Ectodermal cell (in vitro differentiated cells): ENCODE data around the gene SERINC2.

Source experiments
- H3K27ac ChIP-seq: 2 replicates; pipeline ENCODE4 v1.7.0; 2013; ENCODE audit warnings: mild to moderate bottlenecking, low read depth, low read length; ENCODE audit not compliant: insufficient read depth, poor library complexity, severe bottlenecking
- H3K27me3 ChIP-seq: 2 replicates; pipeline ENCODE4 v1.7.0; 2013; ENCODE audit warnings: mild to moderate bottlenecking, low read length; ENCODE audit not compliant: insufficient read depth, control insufficient read depth, poor library complexity, severe bottlenecking
- H3K36me3 ChIP-seq: one replicate; pipeline ENCODE4 v1.7.0; 2013; ENCODE audit warnings: low read length; ENCODE audit not compliant: control insufficient read depth, insufficient read depth
- H3K4me1 ChIP-seq: one replicate; pipeline ENCODE4 v1.7.0; 2013; ENCODE audit warnings: low read length; ENCODE audit not compliant: control insufficient read depth, insufficient read depth
- H3K4me3 ChIP-seq: 2 replicates; pipeline ENCODE4 v1.7.0; 2013; ENCODE audit warnings: low read depth, low read length, control low read depth; ENCODE audit not compliant: insufficient read depth
- H3K9me3 ChIP-seq: 2 replicates; pipeline ENCODE4 v1.7.0; 2013; ENCODE audit warnings: mild to moderate bottlenecking, low read length, moderate library complexity; ENCODE audit not compliant: control insufficient read depth
- WGBS, 2 experiments: methylation state at CpG; one replicate each; pipeline ENCODE4 v1.1.7; 2013; ENCODE audit warnings: missing lambda C conversion rate in 2 of 2; 5-methylcytosine and 5-hydroxymethylcytosine counted together

Gene SERINC2

GRCh38 chr1:31413405-31414001 is 490 bp downstream of the SERINC2 start:
- Histone ChIP-seq H3K4me1 (peaks cover 19% of the 10 kb centered on the region), H3K27ac (no peak overlapping the region), H3K4me3 (peak overlapping the region; percentile 81), H3K27me3 (peaks cover 27% of the 10 kb centered on the region), H3K36me3 (no peaks in the 10 kb centered on the region), H3K9me3 (no peaks in the 10 kb centered on the region)
- 0% methylated on average over 54 of the region's 54 CpGs for WGBS, 2 experiments

- H3K36me3 ChIP-seq, result no peaks in the 10 kb centered on the region
- peaks cover 27% of the 10 kb centered on the region for H3K27me3 ChIP-seq
- 94 to 95% methylated on average over 4 of the region's 4 CpGs for WGBS, 2 experiments
- no peak overlapping the region for H3K27ac ChIP-seq
- peaks cover 19% of the 10 kb centered on the region for H3K4me1 ChIP-seq
- no peaks in the 10 kb centered on the region for H3K9me3 ChIP-seq
- H3K4me3 ChIP-seq, result peak overlapping the region; percentile 81
These were observed 2.0 kb downstream of the SERINC2 start for GRCh38 chr1:31414980-31415370.

GRCh38 chr1:31415658-31416057 is 2.6 kb downstream of the SERINC2 start:
- Histone ChIP-seq H3K4me3 (no peak overlapping the region), H3K27ac (no peak overlapping the region)

GRCh38 chr1:31416101-31416736 is 3.2 kb downstream of the SERINC2 start:
- H3K27me3 ChIP-seq, result peaks cover 26% of the 10 kb centered on the region
- no peaks in the 10 kb centered on the region for H3K36me3 ChIP-seq
- H3K4me3 ChIP-seq, result no peak overlapping the region
- no peaks in the 10 kb centered on the region for H3K9me3 ChIP-seq
- H3K27ac ChIP-seq, result no peak overlapping the region
- WGBS, 2 experiments, result 76 to 77% methylated on average over 6 to 7 of the region's 7 CpGs
- peaks cover 22% of the 10 kb centered on the region for H3K4me1 ChIP-seq

More at GRCh38 chr1:31415658-31416057, 2.6 kb downstream of the SERINC2 start:
- 87 to 97% methylated on average over 2 of the region's 2 CpGs for WGBS, 2 experiments
- no peaks in the 10 kb centered on the region for H3K9me3 ChIP-seq
- H3K27me3 ChIP-seq, result peaks cover 27% of the 10 kb centered on the region
- peaks cover 19% of the 10 kb centered on the region for H3K4me1 ChIP-seq
- no peaks in the 10 kb centered on the region for H3K36me3 ChIP-seq

- peaks cover 17% of the 10 kb centered on the region for H3K27me3 ChIP-seq
- H3K27ac ChIP-seq, result no peak overlapping the region
- peaks cover 24% of the 10 kb centered on the region for H3K4me1 ChIP-seq
- 81 to 85% methylated on average over 3 of the region's 3 CpGs for WGBS, 2 experiments
- H3K36me3 ChIP-seq, result no peaks in the 10 kb centered on the region
- H3K9me3 ChIP-seq, result no peaks in the 10 kb centered on the region
- no peak overlapping the region for H3K4me3 ChIP-seq
These were observed 4.1 kb downstream of the SERINC2 start for GRCh38 chr1:31417148-31417547.

- H3K9me3 ChIP-seq, result no peaks in the 10 kb centered on the region
- 91 to 93% methylated on average over 4 of the region's 4 CpGs for WGBS, 2 experiments
- H3K4me3 ChIP-seq, result no peak overlapping the region
- H3K27me3 ChIP-seq, result peaks cover 1% of the 10 kb centered on the region
- H3K27ac ChIP-seq, result no peak overlapping the region
- no peaks in the 10 kb centered on the region for H3K36me3 ChIP-seq
- H3K4me1 ChIP-seq, result peaks cover 20% of the 10 kb centered on the region
These were observed 5.8 kb downstream of the SERINC2 start for GRCh38 chr1:31418626-31419323.

GRCh38 chr1:31420716-31421115 is 7.7 kb downstream of the SERINC2 start:
- Histone ChIP-seq H3K27me3 (no peaks in the 10 kb centered on the region), H3K36me3 (no peaks in the 10 kb centered on the region), H3K9me3 (no peaks in the 10 kb centered on the region), H3K27ac (no peak overlapping the region), H3K4me3 (no peak overlapping the region), H3K4me1 (peaks cover 12% of the 10 kb centered on the region)
- 82 to 84% methylated on average over 5 of the region's 5 CpGs for WGBS, 2 experiments

- Histone ChIP-seq H3K9me3 (no peaks in the 10 kb centered on the region), H3K4me3 (no peak overlapping the region), H3K4me1 (peaks cover 5% of the 10 kb centered on the region), H3K27me3 (no peaks in the 10 kb centered on the region), H3K36me3 (no peaks in the 10 kb centered on the region), H3K27ac (no peak overlapping the region)
- WGBS, 2 experiments, result 62 to 63% methylated on average over 9 of the region's 9 CpGs
These were observed 8.5 kb downstream of the SERINC2 start for GRCh38 chr1:31421371-31422040.

GRCh38 chr1:31422505-31423319 is 9.7 kb downstream of the SERINC2 start:
- no peaks in the 10 kb centered on the region for H3K36me3 ChIP-seq
- H3K4me3 ChIP-seq, result no peak overlapping the region
- H3K27me3 ChIP-seq, result no peaks in the 10 kb centered on the region
- WGBS, 2 experiments, result 58 to 60% methylated on average over 15 of the region's 15 CpGs
- H3K4me1 ChIP-seq, result peaks cover 5% of the 10 kb centered on the region
- no peak overlapping the region for H3K27ac ChIP-seq
- no peaks in the 10 kb centered on the region for H3K9me3 ChIP-seq
